Measurements from ENCODE around the gene SLC39A10.

- TF ChIP-seq, protein P1, sequence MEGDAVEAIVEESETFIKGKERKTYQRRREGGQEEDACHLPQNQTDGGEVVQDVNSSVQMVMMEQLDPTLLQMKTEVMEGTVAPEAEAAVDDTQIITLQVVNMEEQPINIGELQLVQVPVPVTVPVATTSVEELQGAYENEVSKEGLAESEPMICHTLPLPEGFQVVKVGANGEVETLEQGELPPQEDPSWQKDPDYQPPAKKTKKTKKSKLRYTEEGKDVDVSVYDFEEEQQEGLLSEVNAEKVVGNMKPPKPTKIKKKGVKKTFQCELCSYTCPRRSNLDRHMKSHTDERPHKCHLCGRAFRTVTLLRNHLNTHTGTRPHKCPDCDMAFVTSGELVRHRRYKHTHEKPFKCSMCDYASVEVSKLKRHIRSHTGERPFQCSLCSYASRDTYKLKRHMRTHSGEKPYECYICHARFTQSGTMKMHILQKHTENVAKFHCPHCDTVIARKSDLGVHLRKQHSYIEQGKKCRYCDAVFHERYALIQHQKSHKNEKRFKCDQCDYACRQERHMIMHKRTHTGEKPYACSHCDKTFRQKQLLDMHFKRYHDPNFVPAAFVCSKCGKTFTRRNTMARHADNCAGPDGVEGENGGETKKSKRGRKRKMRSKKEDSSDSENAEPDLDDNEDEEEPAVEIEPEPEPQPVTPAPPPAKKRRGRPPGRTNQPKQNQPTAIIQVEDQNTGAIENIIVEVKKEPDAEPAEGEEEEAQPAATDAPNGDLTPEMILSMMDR (IDR thresholded peaks at IDR 0.05 in 4 of 5, conservative IDR thresholded peaks at IDR 0.05 in 1 of 5), result no peak
- no peak for TF ChIP-seq POLR2A (IDR thresholded peaks at IDR 0.05)
These were observed 2.1 kb downstream of the SLC39A10 start for GRCh38 chr2:195659114-195659513.
